KMS-11 (cell line): ENCODE measurements around the gene PEX14.

Experiments
- H2AFZ ChIP-seq: fragments of 200-600 bp; sonication (generic); 2 replicates; pipeline ENCODE4 v1.6.1; 2016; ENCODE audit warnings: antibody characterized with exemption, mixed run types, low read depth
- H3K27ac ChIP-seq: fragments of 200-600 bp; sonication (generic); 2 replicates; pipeline ENCODE4 v1.6.1; 2016; ENCODE audit warnings: mild to moderate bottlenecking, mixed run types
- H3K27me3 ChIP-seq: fragments of 200-600 bp; sonication (generic); 2 replicates; pipeline ENCODE4 v1.6.1; 2017; ENCODE audit warnings: mild to moderate bottlenecking, low read depth, mixed run types, moderate library complexity; ENCODE audit not compliant: insufficient read depth
- H3K36me3 ChIP-seq: fragments of 200-600 bp; sonication (generic); 2 replicates; pipeline ENCODE4 v1.6.1; 2017; ENCODE audit warnings: mild to moderate bottlenecking, mixed run types; ENCODE audit not compliant: insufficient read depth
- H3K4me1 ChIP-seq: fragments of 200-600 bp; sonication (generic); 2 replicates; pipeline ENCODE4 v1.6.1; 2016; ENCODE audit warnings: mild to moderate bottlenecking, low read depth, mixed run types; ENCODE audit not compliant: poor library complexity, severe bottlenecking
- H3K4me2 ChIP-seq: fragments of 200-600 bp; sonication (generic); 2 replicates; pipeline ENCODE4 v1.7.0; 2016; ENCODE audit warnings: mild to moderate bottlenecking, mixed run types
- H3K4me3 ChIP-seq: fragments of 200-600 bp; sonication (generic); IDR thresholded peaks from 2 replicates; pipeline ENCODE4 v1.6.1; 2017; ENCODE audit warnings: low read depth, low read length, mixed read lengths; ENCODE audit not compliant: insufficient read depth
- H3K79me2 ChIP-seq: fragments of 200-600 bp; sonication (generic); 2 replicates; pipeline ENCODE4 v1.6.1; 2016; ENCODE audit warnings: low read depth, mixed run types; ENCODE audit not compliant: insufficient read depth
- H3K9ac ChIP-seq: fragments of 200-600 bp; sonication (generic); 2 replicates; pipeline ENCODE4 v1.6.1; 2016; ENCODE audit warnings: mild to moderate bottlenecking, mixed run types
- H4K20me1 ChIP-seq: fragments of 200-600 bp; sonication (generic); 2 replicates; pipeline ENCODE4 v1.6.1; 2016; ENCODE audit warnings: mild to moderate bottlenecking, mixed run types; ENCODE audit not compliant: insufficient read depth
- CTCF ChIP-seq: fragments of 200-600 bp; sonication (generic); conservative IDR thresholded peaks from 2 replicates; pipeline ENCODE4 v1.6.1; 2017; ENCODE audit warnings: low read depth, mild to moderate bottlenecking, antibody characterized with exemption, low read length, moderate library complexity, mixed read lengths

The PEX14 gene

GRCh38 chr1:10540277-10541005 lies 65.7 kb downstream of the PEX14 start:
- no peaks in the 10 kb centered on the region for H3K79me2 ChIP-seq

GRCh38 chr1:10541286-10541685 lies 66.5 kb downstream of the PEX14 start:
- Histone ChIP-seq H3K27ac (no peak overlapping the region), H3K27me3 (no peaks in the 10 kb centered on the region), H3K4me2 (no peak overlapping the region), H2AFZ (no peak overlapping the region), H3K9ac (no peak overlapping the region), H3K36me3 (no peaks in the 10 kb centered on the region), H3K79me2 (no peaks in the 10 kb centered on the region), H3K4me1 (no peaks in the 10 kb centered on the region), H3K4me3 (no peak overlapping the region), H4K20me1 (no peaks in the 10 kb centered on the region)
- no peak for TF ChIP-seq CTCF

More at GRCh38 chr1:10540277-10541005, 65.7 kb downstream of the PEX14 start:
- Histone ChIP-seq H3K36me3 (no peaks in the 10 kb centered on the region), H4K20me1 (no peaks in the 10 kb centered on the region), H3K27me3 (no peaks in the 10 kb centered on the region), H3K27ac (no peak overlapping the region), H3K4me2 (no peak overlapping the region), H2AFZ (no peak overlapping the region), H3K4me1 (no peaks in the 10 kb centered on the region), H3K4me3 (no peak overlapping the region), H3K9ac (no peak overlapping the region)
- TF ChIP-seq CTCF, result no peak

- Histone ChIP-seq H3K79me2 (no peaks in the 10 kb centered on the region), H3K36me3 (no peaks in the 10 kb centered on the region), H3K27ac (no peak overlapping the region), H3K4me2 (no peak overlapping the region), H3K4me1 (no peaks in the 10 kb centered on the region), H2AFZ (no peak overlapping the region), H3K27me3 (no peaks in the 10 kb centered on the region), H4K20me1 (no peaks in the 10 kb centered on the region), H3K4me3 (no peak overlapping the region), H3K9ac (no peak overlapping the region)
- no peak for TF ChIP-seq CTCF
These were observed 69.5 kb downstream of the PEX14 start for GRCh38 chr1:10544239-10544638.

- Histone ChIP-seq H3K4me3 (no peak overlapping the region), H2AFZ (no peak overlapping the region), H3K4me1 (no peaks in the 10 kb centered on the region), H3K27me3 (no peaks in the 10 kb centered on the region), H3K79me2 (no peaks in the 10 kb centered on the region), H4K20me1 (no peaks in the 10 kb centered on the region), H3K9ac (no peak overlapping the region), H3K4me2 (no peak overlapping the region), H3K36me3 (no peaks in the 10 kb centered on the region), H3K27ac (no peak overlapping the region)
- no peak for TF ChIP-seq CTCF
These were observed 72.1 kb downstream of the PEX14 start for GRCh38 chr1:10546896-10547295.
